Activated CD8-positive, alpha-beta T cell treated with anti-CD3 and anti-CD28 coated beads for 36 hours (primary cell): ENCODE data around the gene ZNF230. TPM values are rescaled to one million over a fixed set of nuclear protein-coding genes. Genes with fewer than 3 reads are reported as not detected.
A peak's percentile ranks its signal among the peaks of the same experiment; 100 is the strongest.

ENCODE experiments used
- ATAC-seq: fragments of 200-7000 bp; cut with Tn5 transposase; one replicate; pipeline ENCODE4 v1.10.0; 2021; ENCODE audit warnings: mild to moderate bottlenecking, moderate library complexity
- CTCF ChIA-PET: fragments of 350-600 bp; sonication (Branson Sonifier 250); formaldehyde crosslinking; loops from one replicate; lab custom pipeline; 2021; ENCODE audit warnings: antibody characterized with exemption; lab: Charles Lee
- POLR2A ChIA-PET: fragments of 350-600 bp; sonication (Branson Sonifier 250); formaldehyde crosslinking; loops from one replicate; lab custom pipeline; 2021; ENCODE audit warnings: antibody characterized with exemption; lab: Charles Lee
- DNase-seq: peaks from one replicate; pipeline ENCODE4 v3.0.0-alpha.2; 2020
- H3K27ac Mint-ChIP-seq: one replicate; pipeline ENCODE4 v1.8.0; 2021; ENCODE audit warnings: mild to moderate bottlenecking, mixed read lengths
- H3K27me3 Mint-ChIP-seq: one replicate; pipeline ENCODE4 v1.8.0; 2021; ENCODE audit warnings: mixed read lengths
- H3K36me3 Mint-ChIP-seq: one replicate; pipeline ENCODE4 v1.8.0; 2021; ENCODE audit warnings: low read depth, mixed read lengths
- H3K4me1 Mint-ChIP-seq: one replicate; pipeline ENCODE4 v1.8.0; 2021; ENCODE audit warnings: low read depth, mixed read lengths
- H3K4me3 Mint-ChIP-seq: one replicate; pipeline ENCODE4 v1.8.0; 2021; ENCODE audit warnings: mild to moderate bottlenecking, moderate library complexity, mixed read lengths
- H3K9me3 Mint-ChIP-seq: one replicate; pipeline ENCODE4 v1.8.0; 2021; ENCODE audit warnings: mixed read lengths
- intact Hi-C: fragments of 100-400 bp; cut with micrococcal nuclease; formaldehyde crosslinking; loops from one replicate; pipeline ENCODE4 v1.10.0; 2022
- total RNA-seq, 2 experiments: library from RNA; stranded (reverse); gene quantifications; one replicate each; pipeline ENCODE4 v1.2.3, GENCODE V29; 2021
- TF ChIP-seq, protein P1 (sequence below): fragments of 200-600 bp; IDR thresholded peaks from one replicate; pipeline ENCODE4 v1.8.0; 2022; ENCODE audit warnings: antibody characterized with exemption, mild to moderate bottlenecking

The ZNF230 gene
- total RNA-seq, 2 experiments from 2014 or later = 3.4 to 5.6 TPM

DNA sequence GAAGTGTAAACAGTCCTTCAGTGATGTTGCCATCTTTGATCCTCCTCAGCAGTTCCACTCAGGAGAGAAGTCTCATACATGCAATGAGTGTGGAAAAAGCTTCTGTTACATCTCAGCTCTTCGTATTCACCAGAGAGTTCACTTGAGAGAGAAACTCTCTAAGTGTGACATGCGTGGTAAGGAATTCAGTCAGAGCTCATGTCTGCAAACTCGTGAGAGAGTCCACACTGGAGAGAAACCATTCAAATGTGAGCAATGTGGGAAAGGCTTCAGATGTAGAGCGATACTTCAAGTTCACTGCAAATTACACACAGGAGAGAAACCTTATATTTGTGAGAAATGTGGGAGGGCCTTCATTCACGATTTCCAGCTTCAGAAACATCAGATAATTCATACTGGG is 7.7 kb downstream of the ZNF230 start:
- Mint-ChIP-seq H3K4me3 (no peak overlapping the region), H3K36me3 (peaks cover 73% of the 10 kb centered on the region), H3K9me3 (peaks cover 71% of the 10 kb centered on the region), H3K27me3 (no peaks in the 10 kb centered on the region), H3K4me1 (no peaks in the 10 kb centered on the region), H3K27ac (no peak overlapping the region)
- ATAC-seq (no peak), DNase-seq (no peak)
- intact Hi-C loops = no loop called here
- ChIA-PET POLR2A (interaction anchor here (0.6 to 1.1 kb wide), 3 partner anchors 8 to 166 kb away, joined by 3 to 4 read pairs (median 3); no protein-coding TSS in a partner anchor), CTCF (no interaction called here)
- TF ChIP-seq, protein P1, sequence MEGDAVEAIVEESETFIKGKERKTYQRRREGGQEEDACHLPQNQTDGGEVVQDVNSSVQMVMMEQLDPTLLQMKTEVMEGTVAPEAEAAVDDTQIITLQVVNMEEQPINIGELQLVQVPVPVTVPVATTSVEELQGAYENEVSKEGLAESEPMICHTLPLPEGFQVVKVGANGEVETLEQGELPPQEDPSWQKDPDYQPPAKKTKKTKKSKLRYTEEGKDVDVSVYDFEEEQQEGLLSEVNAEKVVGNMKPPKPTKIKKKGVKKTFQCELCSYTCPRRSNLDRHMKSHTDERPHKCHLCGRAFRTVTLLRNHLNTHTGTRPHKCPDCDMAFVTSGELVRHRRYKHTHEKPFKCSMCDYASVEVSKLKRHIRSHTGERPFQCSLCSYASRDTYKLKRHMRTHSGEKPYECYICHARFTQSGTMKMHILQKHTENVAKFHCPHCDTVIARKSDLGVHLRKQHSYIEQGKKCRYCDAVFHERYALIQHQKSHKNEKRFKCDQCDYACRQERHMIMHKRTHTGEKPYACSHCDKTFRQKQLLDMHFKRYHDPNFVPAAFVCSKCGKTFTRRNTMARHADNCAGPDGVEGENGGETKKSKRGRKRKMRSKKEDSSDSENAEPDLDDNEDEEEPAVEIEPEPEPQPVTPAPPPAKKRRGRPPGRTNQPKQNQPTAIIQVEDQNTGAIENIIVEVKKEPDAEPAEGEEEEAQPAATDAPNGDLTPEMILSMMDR = no peak

DNA sequence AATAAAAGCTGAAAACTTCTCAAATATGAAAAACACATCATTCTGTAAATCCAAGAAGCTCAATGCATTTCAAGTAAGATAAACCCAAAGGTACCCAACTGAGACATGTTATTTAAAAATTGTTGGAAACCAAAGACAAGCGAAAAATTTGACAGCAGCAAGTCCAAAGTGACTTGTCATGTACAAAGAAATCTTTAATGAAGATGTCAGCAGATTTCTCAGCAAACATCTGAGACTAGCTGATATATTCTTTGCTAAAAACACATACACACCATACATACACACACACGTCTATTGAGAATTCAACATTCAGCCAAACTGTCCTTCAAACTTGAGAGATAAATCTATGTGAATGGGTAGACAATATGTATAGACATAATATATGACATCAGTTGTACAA is 16.7 kb downstream of the ZNF230 start:
- TF ChIP-seq, protein P1 = no peak
- ATAC-seq (no peak), DNase-seq (no peak)
- Mint-ChIP-seq H3K27ac (no peak overlapping the region), H3K9me3 (peaks cover 24% of the 10 kb centered on the region), H3K27me3 (peaks cover 2% of the 10 kb centered on the region), H3K36me3 (no peaks in the 10 kb centered on the region), H3K4me3 (no peak overlapping the region), H3K4me1 (peaks cover under 1% of the 10 kb centered on the region)
- ChIA-PET CTCF (no interaction called here), POLR2A (no interaction called here)
- intact Hi-C loops = no loop called here

DNA sequence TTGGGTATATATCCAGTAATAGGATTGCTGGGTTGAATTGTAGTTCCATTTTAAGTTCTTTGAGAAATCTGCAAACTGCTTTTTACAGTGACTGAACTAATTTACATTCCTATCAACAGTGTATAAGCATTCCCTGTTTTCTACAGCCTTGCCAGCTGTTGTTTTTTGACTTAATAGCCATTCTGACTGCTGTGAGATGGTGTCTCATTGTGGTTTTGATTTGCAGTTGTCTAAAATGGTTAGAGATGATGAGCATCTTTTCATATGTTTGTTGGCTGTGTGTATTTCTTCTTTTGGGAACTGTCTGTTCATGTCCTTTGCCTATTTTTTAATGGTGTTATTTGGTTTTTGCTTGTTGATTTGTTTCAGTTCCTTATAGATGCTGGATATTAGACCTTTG is 18.5 kb downstream of the ZNF230 start:
- CTCF ChIA-PET = no interaction called here
- H3K9me3 Mint-ChIP-seq = peaks cover 22% of the 10 kb centered on the region
- peaks cover 2% of the 10 kb centered on the region for H3K27me3 Mint-ChIP-seq
- H3K4me3 Mint-ChIP-seq = no peak overlapping the region
- intact Hi-C loops = no loop called here
- peaks cover 10% of the 10 kb centered on the region for H3K36me3 Mint-ChIP-seq
- H3K4me1 Mint-ChIP-seq = peaks cover 15% of the 10 kb centered on the region
- TF ChIP-seq, protein P1 = no peak
- no peak overlapping the region for H3K27ac Mint-ChIP-seq
- DNase-seq (no peak), ATAC-seq (no peak)
- POLR2A ChIA-PET = no interaction called here

DNA sequence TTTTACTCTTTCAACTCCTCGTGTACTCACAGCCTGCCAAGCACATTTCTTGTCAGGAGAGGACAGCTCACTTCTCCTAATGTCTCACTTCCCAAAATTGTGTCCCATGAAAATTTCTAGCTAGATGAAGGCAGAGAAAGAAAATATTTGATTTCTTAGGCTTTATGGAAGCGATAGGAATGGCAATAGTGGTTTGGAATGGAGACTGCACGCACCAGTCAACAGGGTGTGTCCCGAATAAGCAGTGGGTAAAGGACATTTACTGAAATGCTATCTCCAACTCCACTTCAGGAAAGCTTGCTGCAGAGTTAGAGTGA is 22.1 kb downstream of the ZNF230 start:
- TF ChIP-seq, protein P1 = no peak
- Mint-ChIP-seq H3K27ac (peak overlapping the region; percentile 87), H3K9me3 (peaks cover 36% of the 10 kb centered on the region), H3K36me3 (peaks cover 45% of the 10 kb centered on the region), H3K4me1 (peaks cover 18% of the 10 kb centered on the region), H3K4me3 (peak overlapping the region; percentile 89), H3K27me3 (peaks cover 2% of the 10 kb centered on the region)
- no peak for ATAC-seq
- CTCF ChIA-PET = no interaction called here
- intact Hi-C loops = no loop called here
- POLR2A ChIA-PET = interaction anchor here (0.7 kb wide), 1 partner anchor 47 kb away, joined by 3 read pairs; no protein-coding TSS in a partner anchor
- DNase-seq = peak; percentile 2

DNA sequence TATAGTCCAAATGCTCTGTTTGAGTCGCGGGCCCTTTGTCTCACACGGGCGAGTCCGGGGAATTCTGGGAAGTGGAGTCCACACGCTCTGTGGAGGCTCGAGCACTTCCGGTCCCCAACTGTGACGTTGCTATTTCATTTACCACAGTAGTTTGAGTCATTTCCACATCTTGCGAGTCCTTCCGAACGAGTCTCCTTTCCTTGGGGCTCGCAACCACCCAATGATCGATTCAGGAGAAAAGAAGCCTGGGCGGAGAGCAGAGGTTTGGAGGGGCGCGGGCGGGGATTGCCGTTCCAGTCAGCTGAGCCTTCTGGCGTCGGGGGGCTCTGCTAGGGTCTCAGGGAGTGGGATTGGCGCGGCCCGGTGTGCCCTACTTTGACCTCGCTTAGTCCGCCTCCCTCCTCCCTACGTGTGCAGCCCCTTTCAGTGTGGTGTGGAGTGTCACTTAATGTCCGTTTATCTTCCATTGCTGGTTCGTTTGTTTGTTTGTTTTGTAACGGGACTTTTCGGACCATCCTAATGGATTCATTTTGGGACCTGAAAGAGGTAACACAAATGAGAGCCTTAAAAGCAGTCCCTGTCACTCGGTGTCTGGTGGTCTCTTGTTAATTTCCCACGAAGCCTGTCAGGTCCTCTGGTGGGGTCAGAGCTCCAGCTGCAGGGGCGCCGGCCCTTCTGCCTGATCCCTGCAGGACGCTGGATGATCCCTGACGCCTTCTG is 22.6 kb downstream of the ZNF230 start, which contains the start of gene ZNF222:
TSS of gene ZNF222 (plus strand) at position 163 of the 720 bp plus-strand sequence. CDS start at position 221, 58 bp downstream.
- DNase-seq (peak; percentile 93), ATAC-seq (peak; percentile 99)
- peaks cover 50% of the 10 kb centered on the region for H3K36me3 Mint-ChIP-seq
- peaks cover 18% of the 10 kb centered on the region for H3K4me1 Mint-ChIP-seq
- TF ChIP-seq, protein P1 = no peak
- peaks cover 2% of the 10 kb centered on the region for H3K27me3 Mint-ChIP-seq
- ChIA-PET CTCF (no interaction called here), POLR2A (interaction anchor here (1.1 kb wide), 1 partner anchor 70 kb away, joined by 3 read pairs; no protein-coding TSS in a partner anchor)
- H3K27ac Mint-ChIP-seq = peak within 1 kb of the TSS; percentile 87
- peak within 1 kb of the TSS; percentile 89 for H3K4me3 Mint-ChIP-seq
- peaks cover 34% of the 10 kb centered on the region for H3K9me3 Mint-ChIP-seq
- intact Hi-C loops = no loop called here
